Neuronal stem cell (in vitro differentiated cells): Measurements from ENCODE around the gene MEI4.

Experiments
- DNase-seq: peaks from one replicate; pipeline ENCODE4 v3.0.0-alpha.2; 2013; ENCODE audit warnings: low spot score
- H2AFZ ChIP-seq: one replicate; pipeline ENCODE4 v1.6.1; 2013; ENCODE audit warnings: mild to moderate bottlenecking, low read length, inconsistent platforms
- H2AK5ac ChIP-seq: 2 replicates; pipeline ENCODE4 v1.6.1; 2013; ENCODE audit warnings: low read depth, mild to moderate bottlenecking, inconsistent platforms, low read length, moderate library complexity, mixed read lengths
- H2BK120ac ChIP-seq: 2 replicates; pipeline ENCODE4 v1.6.1; 2013; ENCODE audit warnings: low read depth, mild to moderate bottlenecking, inconsistent platforms, low read length, moderate library complexity, mixed read lengths
- H2BK12ac ChIP-seq: one replicate; pipeline ENCODE4 v1.6.1; 2013; ENCODE audit warnings: low read length, inconsistent platforms
- H2BK15ac ChIP-seq: 2 replicates; pipeline ENCODE4 v1.6.1; 2013; ENCODE audit warnings: mild to moderate bottlenecking, low read length, inconsistent platforms, mixed read lengths
- H2BK5ac ChIP-seq: one replicate; pipeline ENCODE4 v1.6.1; 2013; ENCODE audit warnings: inconsistent platforms, mild to moderate bottlenecking, low read length, moderate library complexity
- H3K14ac ChIP-seq: one replicate; pipeline ENCODE4 v1.6.1; 2013; ENCODE audit warnings: low read length, inconsistent platforms
- H3K18ac ChIP-seq: 2 replicates; pipeline ENCODE4 v1.6.1; 2013; ENCODE audit warnings: low read length, inconsistent platforms
- H3K23ac ChIP-seq: 2 replicates; pipeline ENCODE4 v1.6.1; 2013; ENCODE audit warnings: low read depth, mild to moderate bottlenecking, mixed read lengths, low read length, inconsistent platforms; ENCODE audit not compliant: poor library complexity
- H3K27ac ChIP-seq: replicated peaks from 3 replicates; pipeline ENCODE4 v1.5.1; 2013; ENCODE audit warnings: low read length, inconsistent platforms
- H3K27me3 ChIP-seq, 3 experiments: 2 replicates each; pipeline ENCODE4 v1.6.1; 2013; ENCODE audit warnings: low read length in 3 of 3, mild to moderate bottlenecking in 2 of 3, inconsistent platforms in 1 of 3, low read depth in 1 of 3, mixed read lengths in 1 of 3, moderate library complexity in 1 of 3; ENCODE audit not compliant: control insufficient read depth in 3 of 3, insufficient read depth in 3 of 3
- H3K36me3 ChIP-seq, 2 donors: replicated peaks in 1 of 2; 2 replicates each; pipeline ENCODE4 v1.6.1; 2013; ENCODE audit warnings: low read length in 2 of 2; ENCODE audit not compliant: control insufficient read depth in 2 of 2, insufficient read depth in 2 of 2
- H3K4ac ChIP-seq: 2 replicates; pipeline ENCODE4 v1.6.1; 2013; ENCODE audit warnings: inconsistent platforms, mild to moderate bottlenecking, low read length, moderate library complexity
- H3K4me1 ChIP-seq, 2 donors: 1 replicate in 1 of 2; 2 replicates in 1 of 2; pipeline ENCODE4 v1.6.1; 2013; ENCODE audit warnings: low read length in 2 of 2, low read depth in 1 of 2; ENCODE audit not compliant: control insufficient read depth in 2 of 2, insufficient read depth in 1 of 2
- H3K4me2 ChIP-seq: one replicate; pipeline ENCODE4 v1.6.1; 2013; ENCODE audit warnings: mild to moderate bottlenecking, low read length, inconsistent platforms; ENCODE audit not compliant: insufficient read depth, poor library complexity, severe bottlenecking
- H3K4me3 ChIP-seq, 2 donors: 2 replicates each; pipeline ENCODE4 v1.5.1; 2013; ENCODE audit warnings: low read length in 2 of 2, mild to moderate bottlenecking in 2 of 2, inconsistent platforms in 1 of 2, moderate library complexity in 1 of 2
- H3K79me1 ChIP-seq: one replicate; pipeline ENCODE4 v1.6.1; 2013; ENCODE audit warnings: low read depth, mild to moderate bottlenecking, inconsistent platforms, low read length, moderate library complexity
- H3K9ac ChIP-seq: one replicate; pipeline ENCODE4 v1.6.1; 2013; ENCODE audit warnings: mild to moderate bottlenecking, low read depth, low read length, inconsistent platforms; ENCODE audit not compliant: poor library complexity
- H3K9me3 ChIP-seq, 2 donors: replicated peaks in 1 of 2; 2 replicates each; pipeline versions ENCODE3 to v1.6.1; 2013; ENCODE audit warnings: low read length in 2 of 2, mild to moderate bottlenecking in 2 of 2, inconsistent platforms in 1 of 2, low read depth in 1 of 2, mixed read lengths in 1 of 2, moderate library complexity in 1 of 2; ENCODE audit not compliant: control insufficient read depth in 2 of 2, insufficient read depth in 1 of 2
- H4K8ac ChIP-seq: one replicate; pipeline ENCODE4 v1.6.1; 2013; ENCODE audit warnings: low read depth, mild to moderate bottlenecking, inconsistent platforms, low read length, moderate library complexity
- H4K91ac ChIP-seq: one replicate; pipeline ENCODE4 v1.6.1; 2013; ENCODE audit warnings: low read length, low read depth, mild to moderate bottlenecking, inconsistent platforms; ENCODE audit not compliant: poor library complexity
- WGBS, 2 donors: extraction: QIAGEN DNeasy Blood & Tissue Kit; methylation state at CpG; one replicate each; pipeline ENCODE4 v1.1.7; 2013; ENCODE audit warnings: missing lambda C conversion rate in 2 of 2, mixed read lengths in 1 of 2; ENCODE audit not compliant: insufficient read length in 2 of 2, insufficient replicate concordance in 1 of 2; ENCODE audit errors: extremely low coverage in 2 of 2; 5-methylcytosine and 5-hydroxymethylcytosine counted together

MEI4 gene

GRCh38 chr6:77965449-77965848, 312.6 kb downstream of the MEI4 start:
- H3K18ac ChIP-seq, result no peak overlapping the region

DNA sequence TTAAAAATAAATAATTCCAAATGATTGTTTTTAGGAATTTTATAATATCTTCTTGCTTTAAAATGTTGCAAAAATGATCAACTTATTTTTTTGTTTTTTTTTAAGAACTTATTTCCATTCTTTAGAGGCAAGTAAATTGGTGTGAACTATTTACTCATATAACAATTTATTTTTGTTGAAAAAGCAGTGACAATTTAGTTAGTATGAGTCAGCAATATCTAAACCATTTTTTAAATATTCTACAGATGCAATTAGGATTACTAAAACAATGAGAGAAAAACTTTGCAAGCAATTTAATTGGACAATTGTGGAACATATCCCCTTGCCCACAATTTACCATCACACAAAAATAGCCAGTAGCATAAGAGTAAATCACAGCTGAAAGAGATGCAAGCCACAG, 319.5 kb downstream of the MEI4 start:
- no peak overlapping the region for H2BK120ac ChIP-seq
- H3K4me2 ChIP-seq, result no peak overlapping the region
- no peak overlapping the region for H3K27ac ChIP-seq
- no peaks in the 10 kb centered on the region for H3K4me1 ChIP-seq
- H3K27me3 ChIP-seq, result no peaks in the 10 kb centered on the region
- no peak overlapping the region for H3K18ac ChIP-seq
- no peak overlapping the region for H2AK5ac ChIP-seq
- no peaks in the 10 kb centered on the region for H3K9me3 ChIP-seq
- no peaks in the 10 kb centered on the region for H3K79me1 ChIP-seq
- no peaks in the 10 kb centered on the region for H3K36me3 ChIP-seq
- H3K23ac ChIP-seq, result no peak overlapping the region
- no peak for DNase-seq
- no peak overlapping the region for H3K14ac ChIP-seq
- no peak overlapping the region for H2AFZ ChIP-seq
- H4K8ac ChIP-seq, result no peak overlapping the region
- H4K91ac ChIP-seq, result no peak overlapping the region
- no peak overlapping the region for H2BK15ac ChIP-seq
- no peak overlapping the region for H3K9ac ChIP-seq
- H2BK12ac ChIP-seq, result no peak overlapping the region
- no peak overlapping the region for H3K4me3 ChIP-seq
- H2BK5ac ChIP-seq, result no peak overlapping the region
- H3K4ac ChIP-seq, result no peak overlapping the region

More at GRCh38 chr6:77965449-77965848, 312.6 kb downstream of the MEI4 start:
- Histone ChIP-seq H2BK5ac (no peak overlapping the region), H3K27me3 (no peaks in the 10 kb centered on the region), H3K23ac (no peak overlapping the region), H4K91ac (no peak overlapping the region), H3K14ac (no peak overlapping the region), H2BK12ac (no peak overlapping the region), H2BK15ac (no peak overlapping the region), H3K36me3 (no peaks in the 10 kb centered on the region), H3K4me2 (no peak overlapping the region), H3K4ac (no peak overlapping the region), H2AFZ (no peak overlapping the region), H2AK5ac (no peak overlapping the region), H3K4me1 (no peaks in the 10 kb centered on the region), H4K8ac (no peak overlapping the region), H2BK120ac (no peak overlapping the region), H3K4me3 (no peak overlapping the region), H3K9ac (no peak overlapping the region), H3K79me1 (no peaks in the 10 kb centered on the region), H3K9me3 (no peaks in the 10 kb centered on the region), H3K27ac (no peak overlapping the region)
- DNase-seq, result no peak
- no CpG with 5 or more reads among the region's 1 CpG for WGBS, 2 donors
